Measurements from ENCODE around the gene OPCML. TPM values are rescaled to one million over a fixed set of nuclear protein-coding genes. Genes with fewer than 3 reads are reported as not detected.

Gene OPCML
- total RNA-seq, 1 experiment from 2014 or later: not detected

DNA sequence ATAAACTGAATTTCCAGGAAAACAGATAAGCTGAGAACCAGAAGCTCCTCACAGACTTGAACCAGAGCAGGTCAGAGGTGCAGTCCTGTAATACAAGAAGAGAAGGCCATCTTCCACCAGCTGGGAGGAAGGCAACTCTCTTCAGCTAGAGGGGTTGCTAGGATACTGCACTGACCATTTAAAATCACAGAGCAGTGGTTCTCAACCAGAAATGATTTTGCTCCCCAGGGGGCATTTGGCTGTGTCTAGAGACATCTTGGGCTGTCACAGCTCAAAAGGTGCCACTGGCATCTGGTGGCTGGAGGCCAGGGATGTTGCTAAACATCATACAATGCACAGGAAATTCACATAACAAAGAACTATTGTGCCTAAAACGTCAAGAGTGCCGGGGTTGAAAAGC is 17.2 kb downstream of the OPCML start:
- in situ Hi-C loops (cut with HindIII; ENCODE audit: low pct_unique_long_range_greater_than_20kb, low sequenced_read_pairs): no loop called here
- no peak for DNase-seq (ENCODE audit: low read depth, low spot score)

DNA sequence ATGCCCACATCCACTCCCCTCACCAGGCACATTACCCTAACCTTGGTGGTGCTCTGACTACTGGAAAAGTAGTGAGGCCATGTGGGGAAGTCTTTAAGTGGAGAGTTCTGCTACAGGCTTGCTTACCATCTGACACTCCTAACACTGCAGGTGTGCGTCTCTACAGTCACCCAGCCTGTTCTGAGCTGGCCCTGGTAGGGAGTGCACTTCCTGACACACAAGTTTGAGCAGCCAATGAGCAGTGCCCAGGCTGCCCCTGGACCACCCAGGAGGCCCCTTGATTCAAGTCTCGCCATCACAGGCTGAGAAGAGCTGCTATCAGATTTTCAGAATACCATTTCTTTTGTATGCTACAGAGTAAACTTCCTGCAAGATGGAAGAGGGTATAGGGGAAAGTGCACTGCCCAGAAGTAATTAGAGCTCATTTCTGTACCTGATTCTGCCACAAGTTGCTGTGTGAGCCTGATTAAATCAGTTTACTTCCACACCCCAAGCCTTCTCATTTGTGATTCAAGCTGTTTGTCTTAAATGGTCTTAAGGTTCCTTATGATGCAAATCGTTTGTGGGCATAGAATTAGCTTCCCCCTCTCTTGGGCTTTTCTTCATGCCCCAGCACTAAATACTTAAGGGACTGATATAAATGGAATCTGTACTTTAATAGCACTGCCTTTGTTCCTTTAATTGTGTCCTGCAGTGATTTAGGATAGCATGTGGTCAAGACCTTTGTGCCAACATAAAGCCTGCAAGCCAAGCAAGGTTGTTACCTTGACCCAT is 22.2 kb downstream of the OPCML start:
- no peak for DNase-seq (ENCODE audit: low read depth, low spot score)
- in situ Hi-C loops (cut with HindIII; ENCODE audit: low pct_unique_long_range_greater_than_20kb, low sequenced_read_pairs): no loop called here

DNA sequence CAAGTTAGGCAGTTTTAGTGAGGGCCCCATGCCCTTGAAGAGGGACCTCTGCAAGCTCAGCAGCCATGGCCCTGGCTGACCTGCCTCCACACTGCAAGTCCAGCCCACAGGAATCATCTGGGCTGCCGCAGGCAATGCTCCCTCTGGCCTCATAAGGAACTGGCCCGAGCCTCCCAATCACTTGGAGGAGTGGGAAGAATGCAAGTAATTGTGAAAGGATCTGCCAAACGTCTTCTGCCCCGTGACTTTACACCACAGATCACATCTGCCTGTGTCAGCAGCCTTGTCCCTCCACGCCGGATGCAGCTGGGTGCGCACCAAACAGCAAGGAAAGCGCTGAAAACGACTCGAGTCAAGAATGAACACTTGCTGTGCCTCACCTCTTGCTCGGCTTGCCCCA is 23.8 kb downstream of the OPCML start:
- in situ Hi-C loops (cut with HindIII; ENCODE audit: low pct_unique_long_range_greater_than_20kb, low sequenced_read_pairs): no loop called here

DNA sequence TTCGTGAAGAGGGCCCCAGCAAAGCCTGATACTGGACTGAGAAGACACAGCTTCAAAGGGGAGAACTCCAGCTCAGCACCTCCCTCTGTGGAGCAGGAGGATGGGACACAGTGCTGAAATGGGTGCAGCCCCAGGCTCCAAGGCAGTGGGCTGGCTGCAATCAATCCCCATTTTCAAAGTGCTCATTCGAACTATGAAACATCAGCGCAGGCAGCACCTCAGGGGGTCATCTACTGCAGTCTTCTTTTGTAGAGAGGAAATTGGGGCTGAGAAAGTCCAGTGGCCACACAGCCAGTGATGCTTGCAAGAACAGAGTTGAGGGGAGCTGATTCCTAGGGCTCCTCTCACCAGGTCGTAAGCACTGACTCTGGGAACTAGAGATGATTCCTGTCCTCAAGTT is 25.1 kb downstream of the OPCML start:
- DNase-seq (ENCODE audit: low read depth, low spot score): no peak
- in situ Hi-C loops (cut with HindIII; ENCODE audit: low pct_unique_long_range_greater_than_20kb, low sequenced_read_pairs): no loop called here

More for the DNA sequence above, 23.8 kb downstream of the OPCML start:
- peak; percentile 69 for DNase-seq (ENCODE audit: low read depth, low spot score)

DNA sequence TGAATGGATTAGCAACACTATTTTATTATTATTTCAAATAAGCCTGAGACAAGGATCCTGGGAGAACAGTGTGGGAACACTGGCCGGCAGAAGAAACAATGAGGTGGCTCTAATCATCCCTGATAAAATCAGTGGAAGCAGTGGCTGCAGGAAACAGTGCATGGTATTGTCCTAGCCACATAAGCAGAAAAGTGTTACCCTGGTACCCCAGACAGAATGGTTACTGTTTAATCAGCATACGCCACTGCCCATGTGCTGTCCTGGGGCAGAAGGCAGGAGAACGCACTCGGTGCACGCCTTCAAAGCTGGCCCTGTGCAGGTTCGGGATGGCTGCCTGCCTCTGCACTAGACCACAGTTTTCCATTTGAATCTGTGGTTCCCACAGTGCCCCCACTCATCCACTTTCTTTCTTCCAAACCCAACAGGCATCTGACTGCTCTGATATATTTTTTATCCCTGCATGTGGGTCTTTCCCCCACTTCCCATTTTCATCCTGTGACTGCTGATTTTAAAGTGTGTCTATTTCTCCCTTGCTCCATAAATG is 25.7 kb downstream of the OPCML start:
- in situ Hi-C loops (cut with HindIII; ENCODE audit: low pct_unique_long_range_greater_than_20kb, low sequenced_read_pairs): no loop called here
- DNase-seq (ENCODE audit: low read depth, low spot score): peak; percentile 35

DNA sequence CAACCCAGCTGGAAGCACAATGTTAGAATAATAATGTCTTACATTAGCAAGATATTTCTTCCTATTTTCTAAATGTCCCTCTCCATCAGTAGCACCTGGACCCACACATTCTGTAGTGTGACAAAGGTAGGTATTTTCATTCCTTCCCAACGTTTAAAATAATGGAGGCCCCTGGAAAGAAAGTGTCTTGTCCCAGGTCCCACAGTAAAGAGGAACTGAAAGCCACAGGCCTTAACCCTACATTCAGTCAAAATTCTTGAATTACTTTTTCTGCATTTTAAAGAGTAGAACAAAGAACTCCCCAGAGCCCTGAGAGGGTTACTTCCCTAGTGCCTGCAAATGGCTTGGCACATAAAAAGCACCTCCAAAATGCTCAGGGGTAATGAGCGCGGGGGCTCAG is 26.3 kb downstream of the OPCML start:
- in situ Hi-C loops (cut with HindIII; ENCODE audit: low pct_unique_long_range_greater_than_20kb, low sequenced_read_pairs): no loop called here
- no peak for DNase-seq (ENCODE audit: low read depth, low spot score)

DNA sequence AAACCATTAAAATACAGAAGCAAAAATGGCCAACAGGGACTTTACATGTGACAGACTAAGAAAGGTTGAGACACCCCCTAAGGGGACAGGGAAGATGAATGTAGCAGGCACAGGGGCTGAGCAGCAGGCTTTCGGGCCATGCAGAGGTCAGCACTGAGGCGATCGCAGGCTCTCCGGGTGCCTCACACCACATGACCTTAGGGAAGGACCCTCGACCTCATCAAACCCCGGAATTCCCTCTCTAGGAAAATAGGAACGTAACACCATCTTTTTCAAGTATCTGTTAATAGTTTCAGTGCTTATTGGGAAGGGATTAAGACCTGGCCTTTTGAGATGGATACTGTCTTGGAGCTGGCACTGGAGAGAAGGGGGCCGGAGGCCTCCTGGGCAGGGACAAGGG is 27.4 kb downstream of the OPCML start:
- in situ Hi-C loops (cut with HindIII; ENCODE audit: low pct_unique_long_range_greater_than_20kb, low sequenced_read_pairs): no loop called here
- no peak for DNase-seq (ENCODE audit: low read depth, low spot score)

DNA sequence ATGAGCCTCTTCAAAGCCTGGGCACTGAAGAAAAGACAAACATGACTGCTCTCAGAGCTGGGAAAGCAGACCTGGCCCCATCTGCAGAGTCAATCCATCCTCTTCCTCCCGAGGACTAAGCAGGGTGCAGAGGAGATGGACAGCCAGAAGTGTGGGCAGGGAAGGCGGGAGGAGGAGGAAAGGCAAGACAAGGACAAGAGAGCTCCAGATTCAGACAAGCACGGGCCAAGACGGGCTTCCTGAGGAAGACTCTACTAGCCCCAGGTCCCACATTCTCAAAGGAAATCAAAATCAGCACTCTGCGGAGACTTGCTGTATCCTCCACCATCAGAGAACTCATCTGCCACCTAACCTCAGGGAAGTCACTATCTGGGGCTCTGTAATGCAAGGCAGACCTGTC is 28.5 kb downstream of the OPCML start:
- in situ Hi-C loops (cut with HindIII; ENCODE audit: low pct_unique_long_range_greater_than_20kb, low sequenced_read_pairs): no loop called here
- no peak for DNase-seq (ENCODE audit: low read depth, low spot score)

DNA sequence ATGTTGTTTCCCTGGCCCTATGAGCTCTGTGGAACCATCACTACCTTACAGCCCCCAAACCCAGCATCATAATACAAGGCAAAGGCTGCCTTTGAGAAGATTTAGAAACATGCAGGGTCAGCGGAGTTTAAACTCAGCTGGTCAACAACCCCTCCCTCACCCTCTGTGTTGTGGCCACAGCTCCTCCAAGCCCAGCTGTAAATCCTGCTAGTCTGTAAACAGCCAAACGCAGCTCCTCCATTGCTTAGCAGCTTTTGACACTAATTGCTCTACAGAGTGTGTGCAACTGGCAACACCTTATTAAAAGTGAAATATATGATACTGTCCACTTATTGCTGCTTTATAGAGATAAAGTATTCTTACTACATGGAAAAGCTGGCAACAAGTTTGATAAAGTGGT is 29.1 kb downstream of the OPCML start:
- in situ Hi-C loops (cut with HindIII; ENCODE audit: low pct_unique_long_range_greater_than_20kb, low sequenced_read_pairs): no loop called here
- no peak for DNase-seq (ENCODE audit: low read depth, low spot score)

DNA sequence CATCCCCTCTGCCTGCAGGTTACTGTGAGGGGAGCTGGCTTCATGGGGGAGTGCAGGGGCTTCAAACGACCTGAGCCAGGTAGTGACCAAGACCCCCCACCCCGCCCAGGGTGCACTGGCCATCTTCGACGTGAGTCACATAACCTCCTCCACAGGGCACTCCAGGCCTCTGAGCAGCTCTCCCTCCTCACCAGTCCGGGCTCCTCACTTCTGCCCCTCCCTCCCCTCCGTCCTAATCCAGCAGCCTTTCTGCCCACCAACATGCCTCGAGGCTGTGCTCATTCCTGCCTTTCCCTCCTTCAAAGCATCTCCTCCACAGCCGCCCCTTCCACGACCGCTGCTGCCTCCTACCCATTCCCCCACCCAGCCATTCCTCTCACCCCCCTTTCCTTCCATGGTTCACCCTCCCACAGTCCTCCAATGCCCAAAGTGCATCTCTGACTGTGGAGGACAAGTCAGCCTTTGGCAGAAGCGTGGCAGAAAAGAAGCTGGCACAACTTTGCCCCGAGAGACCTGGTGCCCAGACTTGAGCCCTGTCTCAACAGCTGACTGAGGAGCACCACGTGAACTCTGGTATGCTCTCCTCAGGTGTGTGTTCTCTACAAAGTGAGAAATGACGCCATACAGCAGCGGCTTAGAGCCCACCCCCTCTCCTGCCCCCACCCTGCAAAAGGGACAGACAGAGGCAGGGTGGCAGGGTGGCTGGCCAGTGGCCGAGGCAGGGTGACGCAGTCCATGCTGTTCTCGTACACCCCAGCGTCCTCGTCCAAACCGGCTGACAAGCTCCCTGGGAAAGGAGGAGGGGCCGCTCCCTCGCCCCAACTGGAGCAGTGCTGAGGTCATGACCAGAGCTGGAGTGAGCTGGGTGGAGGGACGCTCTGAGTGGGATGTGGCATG is 30.4 kb downstream of the OPCML start:
- DNase-seq (ENCODE audit: low read depth, low spot score): no peak
- in situ Hi-C loops (cut with HindIII; ENCODE audit: low pct_unique_long_range_greater_than_20kb, low sequenced_read_pairs): no loop called here

DNA sequence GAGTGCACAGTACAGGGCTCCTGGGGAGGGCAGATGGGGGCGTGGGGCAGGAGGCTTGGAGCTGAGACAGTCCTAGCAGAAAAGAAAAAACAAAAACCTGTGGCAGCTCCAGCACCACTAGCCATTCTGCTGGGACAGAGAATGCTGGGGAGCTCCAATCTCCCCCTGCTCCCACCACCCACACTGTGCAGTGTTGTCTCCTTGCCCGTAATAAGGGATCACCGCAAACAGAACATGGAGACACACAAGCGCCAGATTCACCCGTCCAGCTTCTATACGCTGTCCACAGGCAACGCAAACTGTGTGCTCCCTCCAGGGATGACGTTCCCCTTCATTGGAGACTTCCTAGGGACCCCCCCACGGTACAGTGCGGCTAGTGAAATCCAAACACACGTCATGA is 31.4 kb downstream of the OPCML start:
- no peak for DNase-seq (ENCODE audit: low read depth, low spot score)
- in situ Hi-C loops (cut with HindIII; ENCODE audit: low pct_unique_long_range_greater_than_20kb, low sequenced_read_pairs): no loop called here

DNA sequence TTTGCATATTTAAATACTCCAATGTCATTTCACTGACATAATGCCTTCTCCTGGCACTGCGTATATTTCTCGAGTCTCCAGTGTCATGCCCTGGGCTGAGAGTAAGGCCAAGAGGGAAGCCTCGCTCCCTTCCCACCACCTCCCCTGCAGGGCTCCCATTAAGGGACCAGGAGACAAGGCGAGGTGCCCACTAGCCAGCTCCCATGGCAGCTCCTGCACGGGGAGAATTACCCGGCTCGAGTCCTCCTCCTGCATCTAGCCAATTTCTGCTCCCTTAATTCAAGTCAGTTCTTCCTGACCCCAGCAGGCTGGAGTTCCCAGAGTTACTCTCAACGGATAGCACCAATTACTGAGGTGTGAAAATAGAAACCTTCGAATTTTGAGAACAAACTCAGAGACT is 31.9 kb downstream of the OPCML start:
- in situ Hi-C loops (cut with HindIII; ENCODE audit: low pct_unique_long_range_greater_than_20kb, low sequenced_read_pairs): no loop called here

DNA sequence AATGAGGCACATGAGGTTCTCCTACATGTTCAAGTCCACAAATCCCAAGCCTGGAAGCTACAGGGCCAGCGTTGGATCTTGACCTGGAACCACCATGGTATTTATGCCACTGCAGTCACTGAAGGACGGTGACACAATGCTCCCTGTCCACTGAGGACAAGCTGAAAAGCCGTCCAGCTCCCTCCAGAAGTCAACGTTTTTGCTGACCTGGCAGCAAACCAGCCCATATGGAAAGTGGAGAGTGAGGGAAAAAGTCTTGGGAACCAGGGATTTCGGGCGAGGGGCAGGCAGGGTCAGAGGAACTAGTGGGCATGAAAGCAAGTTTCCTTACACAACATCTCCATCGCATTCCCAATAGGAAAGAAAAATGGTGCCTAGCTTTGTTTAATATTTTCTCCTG is 33.3 kb downstream of the OPCML start:
- in situ Hi-C loops (cut with HindIII; ENCODE audit: low pct_unique_long_range_greater_than_20kb, low sequenced_read_pairs): no loop called here
- DNase-seq (ENCODE audit: low read depth, low spot score): no peak

More for the DNA sequence above, 31.9 kb downstream of the OPCML start:
- DNase-seq (ENCODE audit: low read depth, low spot score): no peak

DNA sequence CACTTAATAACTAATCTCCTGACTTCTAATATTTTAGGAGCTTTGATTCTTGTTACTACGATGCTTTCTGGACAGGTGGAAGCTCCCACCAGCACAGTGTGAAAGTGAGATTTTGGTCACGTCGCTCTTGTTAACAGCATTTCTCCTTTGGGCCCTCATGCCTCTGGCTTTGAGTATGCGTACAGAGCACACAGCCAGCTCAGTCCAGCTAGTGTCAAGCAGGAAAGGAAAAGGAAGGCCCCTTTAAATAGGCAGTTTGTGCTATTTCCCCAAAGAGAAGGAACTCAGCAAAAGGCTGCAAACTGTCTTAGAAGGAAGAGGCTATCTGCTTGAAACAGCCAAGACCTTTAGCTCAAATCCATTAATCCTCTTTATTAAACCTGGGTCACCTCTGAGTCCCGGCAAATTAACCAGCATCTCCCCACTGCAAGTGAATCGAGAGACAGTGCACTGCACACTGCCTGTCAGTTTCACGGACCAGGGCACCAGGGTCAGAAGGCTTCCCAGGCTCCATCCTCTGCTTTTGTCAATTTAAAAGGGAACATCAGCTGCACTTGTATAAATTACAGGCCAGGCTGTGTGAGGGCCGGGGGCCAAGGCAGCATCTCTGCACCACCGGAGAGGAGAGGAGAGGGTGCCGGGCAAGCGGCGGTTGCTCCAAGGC is 34.7 kb downstream of the OPCML start:
- DNase-seq (ENCODE audit: low read depth, low spot score): no peak
- in situ Hi-C loops (cut with HindIII; ENCODE audit: low pct_unique_long_range_greater_than_20kb, low sequenced_read_pairs): no loop called here

DNA sequence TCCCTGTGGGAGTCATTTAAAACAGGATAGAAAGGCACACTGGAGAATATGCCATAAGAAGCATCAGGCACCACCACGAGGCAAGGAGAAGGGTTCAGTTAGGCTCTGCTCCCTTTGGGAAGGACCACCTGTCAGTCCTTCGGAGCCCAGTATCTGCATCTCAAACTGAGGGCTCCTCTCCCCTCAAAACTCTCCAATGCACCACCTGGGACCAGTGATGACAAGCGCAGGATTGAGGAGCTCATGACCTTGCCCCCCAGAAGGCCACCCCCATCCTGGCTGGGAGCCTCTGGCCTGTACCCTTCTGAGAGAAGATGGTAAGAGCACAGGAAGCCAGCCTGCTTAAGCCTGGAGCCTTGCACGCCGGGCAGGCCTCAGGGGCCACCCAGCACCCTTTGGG is 39.4 kb downstream of the OPCML start:
- in situ Hi-C loops (cut with HindIII; ENCODE audit: low pct_unique_long_range_greater_than_20kb, low sequenced_read_pairs): no loop called here
- DNase-seq (ENCODE audit: low read depth, low spot score): no peak

DNA sequence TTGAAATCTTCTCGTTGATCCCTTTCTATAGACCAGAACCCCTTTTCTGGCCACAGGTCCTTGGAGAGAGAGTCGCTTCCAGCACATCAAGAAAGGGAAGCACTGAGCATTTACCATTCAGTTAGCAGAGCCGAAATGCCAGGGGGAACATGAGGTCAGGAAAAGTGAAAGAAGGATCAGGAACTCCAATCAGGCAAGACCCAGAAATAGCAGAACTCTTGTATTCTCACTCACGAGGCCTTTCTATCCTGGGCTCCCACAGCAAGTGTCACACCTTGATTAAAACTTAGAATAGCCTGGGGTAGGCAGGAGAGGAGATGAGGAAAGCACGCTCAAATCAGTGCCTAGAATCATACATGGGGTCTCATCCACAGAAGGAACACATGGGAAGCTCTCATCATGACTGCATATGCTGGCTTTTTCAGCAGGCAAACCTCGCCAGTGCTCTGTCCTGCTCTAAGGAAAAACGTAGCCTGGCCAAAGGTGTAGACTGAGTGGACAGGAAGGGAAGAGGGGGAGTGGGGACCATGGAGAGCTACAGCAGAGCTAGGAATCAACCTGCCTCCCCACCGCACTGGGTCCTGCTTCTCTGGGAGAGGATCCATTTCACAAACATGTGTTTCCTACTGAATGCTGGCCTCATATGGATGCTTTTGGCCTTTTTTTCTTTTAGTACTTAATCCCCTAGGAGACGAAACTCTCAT is 40.5 kb downstream of the OPCML start:
- no peak for DNase-seq (ENCODE audit: low read depth, low spot score)
- in situ Hi-C loops (cut with HindIII; ENCODE audit: low pct_unique_long_range_greater_than_20kb, low sequenced_read_pairs): no loop called here

DNA sequence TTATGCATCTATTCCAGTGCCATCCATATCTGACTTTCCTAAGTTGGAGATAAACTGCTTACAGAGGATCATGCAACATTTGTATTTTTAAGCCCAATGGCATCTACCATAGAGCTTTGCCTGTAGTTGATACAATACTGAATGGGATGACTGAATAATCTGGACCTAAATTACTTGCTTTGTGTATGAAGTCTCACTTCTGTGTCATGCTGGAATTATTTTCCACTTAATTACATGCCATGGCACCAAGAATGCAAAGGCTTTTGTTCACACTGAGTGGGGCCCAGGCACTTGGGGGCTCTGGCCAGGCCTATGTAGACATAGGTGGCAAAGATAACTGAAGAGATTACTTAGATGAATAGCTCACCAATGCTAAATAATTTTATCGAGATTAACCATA is 51.6 kb downstream of the OPCML start:
- no peak for DNase-seq (ENCODE audit: low read depth, low spot score)
- in situ Hi-C loops (cut with HindIII; ENCODE audit: low pct_unique_long_range_greater_than_20kb, low sequenced_read_pairs): no loop called here

DNA sequence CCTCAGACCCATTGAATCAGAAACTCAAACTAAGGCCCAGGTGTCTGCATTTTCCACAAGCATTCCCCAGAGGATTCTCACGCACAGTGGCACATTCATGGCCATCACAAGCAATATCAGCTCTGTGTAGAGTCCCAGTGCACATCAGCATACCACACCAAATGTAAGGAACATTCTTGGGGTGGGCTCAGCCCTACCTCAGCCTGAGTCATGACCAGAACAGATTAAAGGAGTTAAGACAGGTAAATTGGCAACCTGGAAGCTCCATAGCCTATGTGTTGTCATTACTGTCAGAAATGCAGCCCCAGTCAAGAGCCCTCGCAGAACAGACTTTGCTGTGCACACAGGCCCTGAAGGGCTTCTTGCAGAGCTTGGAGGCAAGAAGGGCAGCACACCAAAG is 53.1 kb downstream of the OPCML start:
- no peak for DNase-seq (ENCODE audit: low read depth, low spot score)
- in situ Hi-C loops (cut with HindIII; ENCODE audit: low pct_unique_long_range_greater_than_20kb, low sequenced_read_pairs): no loop called here
